HepG2 (cell line): ENCODE data around the gene FAM229A. TPM values are rescaled to one million over a fixed set of nuclear protein-coding genes. Genes with fewer than 3 reads are reported as not detected.

Source experiments
- ATAC-seq: fragments of 200-7000 bp; cut with Tn5 transposase; 3 replicates; pipeline ENCODE4 v1.9.1; 2020; ENCODE audit warnings: mild to moderate bottlenecking, moderate library complexity
- BruUV-seq: library from RNA; stranded (reverse); fragments of 400-500 nt; replicated peaks from 2 replicates; lab custom pipeline; 2021; lab: Mats Ljungman, UMichigan
- CTCF ChIA-PET: fragments of 300-600 bp; formaldehyde crosslinking; extraction: SDS; loops from one replicate; lab custom pipeline; 2021; ENCODE audit warnings: low total read pairs, inconsistent platforms, low intra/inter-chr PET ratio; lab: Yijun Ruan, JAX
- POLR2A ChIA-PET: fragments of 350-600 bp; sonication (Branson Sonifier 250); formaldehyde crosslinking; loops from one replicate; lab custom pipeline; 2020; ENCODE audit warnings: antibody characterized with exemption, inconsistent platforms; lab: Yijun Ruan, JAX
- DNase-seq: peaks from one replicate; pipeline ENCODE4 v3.0.0-alpha.2; 2015; ENCODE audit warnings: low spot score
- FAIRE-seq: peaks from 3 replicates; lab custom pipeline; 2011; peaks lifted over from hg19 to GRCh38; lab: Jason Lieb, UNC
- H2AFZ ChIP-seq: one replicate; pipeline ENCODE4 v1.6.1; 2011; ENCODE audit warnings: low read length, inconsistent platforms
- H3K27ac ChIP-seq: fragments of 300-600 bp; 3 replicates; pipeline ENCODE4 v1.8.0; 2011; ENCODE audit warnings: mixed run types, mild to moderate bottlenecking, mixed read lengths, low read length, inconsistent platforms; ENCODE audit not compliant: insufficient read depth; ENCODE audit errors: extremely low read length
- H3K27me3 ChIP-seq, 2 experiments: fragments of 200-600 bp in 1 of 2; 2 replicates in 1 of 2; 3 replicates in 1 of 2; pipeline versions ENCODE4 v1.6.0 to v1.8.0; 2011; ENCODE audit warnings: low read length in 2 of 2, mild to moderate bottlenecking in 2 of 2, moderate library complexity in 2 of 2, inconsistent platforms in 1 of 2; ENCODE audit not compliant: insufficient read depth in 2 of 2, control insufficient read depth in 1 of 2
- H3K36me3 ChIP-seq, 2 experiments: fragments of 200-600 bp in 1 of 2; replicated peaks in 1 of 2; 2 replicates in 1 of 2; 3 replicates in 1 of 2; pipeline versions ENCODE4 v1.5.1 to v1.8.0; 2011; ENCODE audit warnings: low read length in 2 of 2, inconsistent platforms in 1 of 2; ENCODE audit not compliant: insufficient read depth in 2 of 2, control insufficient read depth in 1 of 2
- H3K4me1 ChIP-seq: 2 replicates; pipeline ENCODE4 v1.5.1; 2012; ENCODE audit warnings: low read length, inconsistent platforms; ENCODE audit not compliant: insufficient read depth
- H3K4me2 ChIP-seq: 2 replicates; pipeline ENCODE4 v1.6.0; 2011; ENCODE audit warnings: low read depth, low read length, inconsistent platforms
- H3K4me3 ChIP-seq, 3 experiments: fragments of 200-600 bp in 1 of 3; sonication (generic), shearing (Covaris generic) in 1 of 3; replicated peaks in 1 of 3; 2 replicates each; pipeline ENCODE4 v1.5.1; 2011 to 2016; ENCODE audit warnings: low read length in 3 of 3, inconsistent platforms in 2 of 3, low read depth in 2 of 3, mild to moderate bottlenecking in 2 of 3, control low read depth in 1 of 3, mixed read lengths in 1 of 3; ENCODE audit not compliant: insufficient read depth in 1 of 3
- H3K79me2 ChIP-seq: one replicate; pipeline ENCODE4 v1.6.1; 2011; ENCODE audit warnings: low read length, inconsistent platforms; ENCODE audit not compliant: insufficient read depth
- H3K9ac ChIP-seq: 2 replicates; pipeline ENCODE4 v1.6.0; 2011; ENCODE audit warnings: mild to moderate bottlenecking, low read depth, low read length, inconsistent platforms; ENCODE audit not compliant: insufficient read depth
- H3K9me3 ChIP-seq: 2 replicates; pipeline ENCODE4 v1.5.1; 2012; ENCODE audit warnings: mild to moderate bottlenecking, low read length
- H4K20me1 ChIP-seq: 2 replicates; pipeline ENCODE4 v1.6.0; 2011; ENCODE audit warnings: inconsistent platforms, mild to moderate bottlenecking, low read length, moderate library complexity; ENCODE audit not compliant: insufficient read depth
- FOXJ3 ChIP-seq: sonication (generic); formaldehyde crosslinking; IDR thresholded peaks from 2 replicates; pipeline ENCODE4 v1.4.0; 2020; ENCODE audit warnings: missing genetic modification reagents, mild to moderate bottlenecking, borderline replicate concordance
- HMGA1 ChIP-seq: sonication (generic); formaldehyde crosslinking; conservative IDR thresholded peaks from 2 replicates; pipeline ENCODE4 v1.4.0; 2020; ENCODE audit warnings: missing genetic modification reagents
- MAF1 ChIP-seq: sonication (generic); formaldehyde crosslinking; IDR thresholded peaks from 2 replicates; pipeline ENCODE4 v1.5.0; 2020; ENCODE audit warnings: missing genetic modification reagents, borderline replicate concordance
- MLLT10 ChIP-seq: sonication (generic); formaldehyde crosslinking; IDR thresholded peaks from 2 replicates; pipeline ENCODE4 v1.4.0; 2020; ENCODE audit warnings: missing genetic modification reagents
- TRIM24 ChIP-seq: sonication (generic); formaldehyde crosslinking; IDR thresholded peaks from 2 replicates; pipeline ENCODE4 v1.8.0; 2022; ENCODE audit warnings: mild to moderate bottlenecking, missing genetic modification reagents
- ZNF207 ChIP-seq: fragments of 450-650 bp; IDR thresholded peaks from 2 replicates; pipeline ENCODE4 v1.6.1; 2016; ENCODE audit warnings: antibody characterized with exemption, borderline replicate concordance
- WGBS: methylation state at CpG from one replicate; pipeline ENCODE4 v1.1.6; 2017; ENCODE audit warnings: low lambda C conversion rate; 5-methylcytosine and 5-hydroxymethylcytosine counted together
- in situ Hi-C: cut with HindIII; loops from 2 replicates; pipeline ENCODE4 v1.10.0; 2017; ENCODE audit warnings: low pct_unique_long_range_greater_than_20kb; ENCODE audit not compliant: extremely low pct_ligation_motif_present
- intact Hi-C: fragments of 100-400 bp; cut with micrococcal nuclease; formaldehyde crosslinking; loops from one replicate; pipeline ENCODE4 v1.10.0; 2022; ENCODE audit not compliant: unreplicated experiment
- polyA plus RNA-seq, 8 experiments: library from polyadenylated mRNA; depleted of rRNA in 3 of 8; stranded (reverse) in 7 of 8; unstranded in 1 of 8; fragments of >200 nt; fragmentation: Illumina TruSeq in 4 of 8; extraction: Trizol in 4 of 8; gene quantifications; 2 replicates each; pipeline versions ENCODE4 v1.2.1 to v1.2.3, GENCODE V29; 2011 to 2016; ENCODE audit warnings: low read depth in 4 of 8, missing spikeins in 1 of 8, mixed read lengths in 1 of 8; ENCODE audit not compliant: insufficient read depth in 1 of 8
- total RNA-seq, 5 experiments: library from RNA; depleted of rRNA; stranded (reverse); fragments of >200 nt; fragmentation: Illumina TruSeq; extraction: Trizol; gene quantifications; 2 replicates each; pipeline ENCODE4 v1.2.3, GENCODE V29; 2016; ENCODE audit warnings: low read depth in 1 of 5
- TF ChIP-seq, protein P1 (sequence below): sonication (generic); formaldehyde crosslinking; IDR thresholded peaks from 2 replicates; pipeline ENCODE4 v1.5.1; 2020; ENCODE audit warnings: missing genetic modification reagents, mild to moderate bottlenecking, borderline replicate concordance
- TF ChIP-seq, protein P2 (sequence below): sonication (generic); formaldehyde crosslinking; IDR thresholded peaks from 2 replicates; pipeline ENCODE4 v1.8.1; 2023; ENCODE audit warnings: mild to moderate bottlenecking, missing genetic modification reagents, borderline replicate concordance
- TF ChIP-seq, protein P3 (sequence below): sonication (generic); formaldehyde crosslinking; IDR thresholded peaks from 2 replicates; pipeline ENCODE4 v1.8.0; 2022; ENCODE audit warnings: mild to moderate bottlenecking, missing genetic modification reagents, moderate library complexity
- TF ChIP-seq, protein P4 (sequence below): sonication (generic); formaldehyde crosslinking; IDR thresholded peaks from 2 replicates; pipeline ENCODE4 v1.8.1; 2022; ENCODE audit warnings: mild to moderate bottlenecking, missing genetic modification reagents
- TF ChIP-seq, protein P5 (sequence below): sonication (generic); formaldehyde crosslinking; IDR thresholded peaks from 2 replicates; pipeline ENCODE4 v1.5.0; 2020; ENCODE audit warnings: missing genetic modification reagents

Gene FAM229A
- total and polyA plus RNA-seq, 2 of the 13 experiments (the other 11 are each of a cell fraction or from before 2014, with no cell fraction given): 3.2 to 17.6 TPM

DNA sequence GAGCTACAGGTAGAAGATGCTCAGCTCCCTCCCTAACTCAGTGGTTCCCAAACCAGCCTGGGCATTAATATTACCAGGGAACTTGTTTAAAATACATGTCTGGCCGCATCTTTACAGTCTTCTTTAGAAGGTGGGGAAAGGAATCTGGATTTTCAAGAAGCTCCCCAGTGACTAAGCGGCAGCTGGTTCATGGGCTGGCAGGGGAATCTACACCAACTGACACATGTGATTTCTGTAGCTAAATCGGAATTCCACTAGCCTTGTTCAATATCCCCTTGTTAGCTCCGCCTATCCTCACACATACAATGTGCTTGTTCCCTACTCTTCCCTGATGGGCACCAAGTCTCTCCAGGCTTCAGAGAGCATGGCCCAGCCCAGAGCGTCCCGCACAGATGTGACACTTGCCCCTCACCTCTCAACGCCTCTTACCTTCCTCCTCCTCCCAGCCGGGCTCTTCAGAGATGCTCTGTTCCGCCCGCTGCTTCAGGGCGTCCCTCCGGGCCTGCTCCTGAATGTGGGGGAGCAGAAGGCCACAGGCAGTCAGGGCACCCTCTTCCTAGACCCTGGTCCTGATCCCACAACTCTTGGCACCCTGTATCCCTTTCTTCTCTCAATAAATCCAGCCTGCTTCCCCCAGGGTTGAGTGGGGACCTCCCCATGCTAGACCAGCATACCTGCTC is 15.4 kb upstream of the FAM229A start:
- in situ Hi-C loops: no loop called here
- no TSS peak for BruUV-seq

More for the DNA sequence above, 15.4 kb upstream of the FAM229A start:
- CTCF ChIA-PET: no interaction called here
- H3K79me2 ChIP-seq: no peaks in the 10 kb centered on the region
- H3K4me3 ChIP-seq: no peak overlapping the region
- ATAC-seq (no peak), DNase-seq (no peak), FAIRE-seq (no peak)
- POLR2A ChIA-PET: interaction anchor here (0.7 to 1.5 kb wide), 4 partner anchors 11 to 26 kb away, joined by 3 to 6 read pairs (median 4); partner anchors contain the start of gene BSDC1
- no peak overlapping the region for H2AFZ ChIP-seq
- H3K27ac ChIP-seq: no peak overlapping the region
- no peak overlapping the region for H3K9ac ChIP-seq
- H3K9me3 ChIP-seq: no peaks in the 10 kb centered on the region
- TF ChIP-seq, protein P1, sequence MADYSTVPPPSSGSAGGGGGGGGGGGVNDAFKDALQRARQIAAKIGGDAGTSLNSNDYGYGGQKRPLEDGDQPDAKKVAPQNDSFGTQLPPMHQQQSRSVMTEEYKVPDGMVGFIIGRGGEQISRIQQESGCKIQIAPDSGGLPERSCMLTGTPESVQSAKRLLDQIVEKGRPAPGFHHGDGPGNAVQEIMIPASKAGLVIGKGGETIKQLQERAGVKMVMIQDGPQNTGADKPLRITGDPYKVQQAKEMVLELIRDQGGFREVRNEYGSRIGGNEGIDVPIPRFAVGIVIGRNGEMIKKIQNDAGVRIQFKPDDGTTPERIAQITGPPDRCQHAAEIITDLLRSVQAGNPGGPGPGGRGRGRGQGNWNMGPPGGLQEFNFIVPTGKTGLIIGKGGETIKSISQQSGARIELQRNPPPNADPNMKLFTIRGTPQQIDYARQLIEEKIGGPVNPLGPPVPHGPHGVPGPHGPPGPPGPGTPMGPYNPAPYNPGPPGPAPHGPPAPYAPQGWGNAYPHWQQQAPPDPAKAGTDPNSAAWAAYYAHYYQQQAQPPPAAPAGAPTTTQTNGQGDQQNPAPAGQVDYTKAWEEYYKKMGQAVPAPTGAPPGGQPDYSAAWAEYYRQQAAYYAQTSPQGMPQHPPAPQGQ (CRISPR knock-in tag): no peak
- TF ChIP-seq MLLT10 (CRISPR knock-in tag) (no peak), TRIM24 (CRISPR knock-in tag) (no peak), HMGA1 (no peak), ZNF207 (no peak), FOXJ3 (CRISPR knock-in tag) (no peak), MAF1 (CRISPR knock-in tag) (no peak)
- TF ChIP-seq, protein P2, sequence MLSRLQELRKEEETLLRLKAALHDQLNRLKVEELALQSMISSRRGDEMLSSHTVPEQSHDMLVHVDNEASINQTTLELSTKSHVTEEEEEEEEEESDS (CRISPR knock-in tag): no peak
- TF ChIP-seq, protein P3, sequence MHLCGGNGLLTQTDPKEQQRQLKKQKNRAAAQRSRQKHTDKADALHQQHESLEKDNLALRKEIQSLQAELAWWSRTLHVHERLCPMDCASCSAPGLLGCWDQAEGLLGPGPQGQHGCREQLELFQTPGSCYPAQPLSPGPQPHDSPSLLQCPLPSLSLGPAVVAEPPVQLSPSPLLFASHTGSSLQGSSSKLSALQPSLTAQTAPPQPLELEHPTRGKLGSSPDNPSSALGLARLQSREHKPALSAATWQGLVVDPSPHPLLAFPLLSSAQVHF (CRISPR knock-in tag): no peak
- TF ChIP-seq, protein P4, sequence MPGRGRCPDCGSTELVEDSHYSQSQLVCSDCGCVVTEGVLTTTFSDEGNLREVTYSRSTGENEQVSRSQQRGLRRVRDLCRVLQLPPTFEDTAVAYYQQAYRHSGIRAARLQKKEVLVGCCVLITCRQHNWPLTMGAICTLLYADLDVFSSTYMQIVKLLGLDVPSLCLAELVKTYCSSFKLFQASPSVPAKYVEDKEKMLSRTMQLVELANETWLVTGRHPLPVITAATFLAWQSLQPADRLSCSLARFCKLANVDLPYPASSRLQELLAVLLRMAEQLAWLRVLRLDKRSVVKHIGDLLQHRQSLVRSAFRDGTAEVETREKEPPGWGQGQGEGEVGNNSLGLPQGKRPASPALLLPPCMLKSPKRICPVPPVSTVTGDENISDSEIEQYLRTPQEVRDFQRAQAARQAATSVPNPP: no peak
- TF ChIP-seq, protein P5, sequence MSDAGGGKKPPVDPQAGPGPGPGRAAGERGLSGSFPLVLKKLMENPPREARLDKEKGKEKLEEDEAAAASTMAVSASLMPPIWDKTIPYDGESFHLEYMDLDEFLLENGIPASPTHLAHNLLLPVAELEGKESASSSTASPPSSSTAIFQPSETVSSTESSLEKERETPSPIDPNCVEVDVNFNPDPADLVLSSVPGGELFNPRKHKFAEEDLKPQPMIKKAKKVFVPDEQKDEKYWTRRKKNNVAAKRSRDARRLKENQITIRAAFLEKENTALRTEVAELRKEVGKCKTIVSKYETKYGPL (CRISPR knock-in tag): no peak
- intact Hi-C loops: no loop called here
- H3K27me3 ChIP-seq: no peaks in the 10 kb centered on the region
- H3K4me1 ChIP-seq: no peaks in the 10 kb centered on the region
- H4K20me1 ChIP-seq: no peaks in the 10 kb centered on the region
- H3K36me3 ChIP-seq: peaks cover 48 to 93% of the 10 kb centered on the region in 2 experiments
- WGBS: 96% methylated on average over 12 of the region's 12 CpGs
- H3K4me2 ChIP-seq: no peak overlapping the region
